NCI-H146 treated with DMSO at 0.1 percent for 48 hours (cell line): Measurements from ENCODE around the gene JAM3.
A peak's percentile ranks its signal among the peaks of the same experiment; 100 is the strongest.
"Not testable (repeated sequence)": the region's sequence is repeated elsewhere in the genome, so short reads cannot be mapped to it uniquely, and the experiment has no call there.

Source experiments
- DNase-seq: peaks from one replicate; lab custom pipeline; 2025; ENCODE audit not compliant: unreplicated experiment; lab: John Stamatoyannopoulos, UW

Gene JAM3

DNA sequence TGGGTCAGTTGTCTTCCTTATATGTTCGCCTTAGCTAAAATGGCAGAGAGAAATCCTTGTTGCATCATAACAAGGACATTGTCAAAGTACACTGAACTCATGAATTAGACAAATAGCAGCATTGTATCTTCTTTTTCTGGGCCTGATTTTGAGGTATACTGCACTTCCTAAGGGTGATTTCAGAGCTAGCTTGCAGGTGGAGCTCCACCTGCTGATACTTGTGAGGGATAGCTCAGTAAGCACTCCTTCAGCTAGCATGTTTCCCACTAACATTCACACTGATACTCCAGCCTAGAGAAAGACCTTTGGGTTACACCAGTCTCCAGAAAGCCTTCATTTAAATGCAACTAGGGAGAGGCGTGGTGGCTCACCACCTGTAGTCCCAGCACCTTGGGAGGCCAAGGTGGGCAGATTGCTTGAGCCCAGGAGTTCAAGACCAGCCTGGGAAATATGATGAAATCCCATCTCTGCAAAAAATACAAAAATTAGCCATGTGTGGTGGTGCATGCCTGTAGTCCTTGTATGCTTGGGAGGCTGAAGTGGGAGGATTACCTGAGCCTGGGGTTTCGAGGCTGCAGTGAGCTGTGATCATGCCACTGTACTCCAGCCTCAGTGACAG, 29.8 kb downstream of the JAM3 start:
- peak; percentile 4 for DNase-seq

DNA sequence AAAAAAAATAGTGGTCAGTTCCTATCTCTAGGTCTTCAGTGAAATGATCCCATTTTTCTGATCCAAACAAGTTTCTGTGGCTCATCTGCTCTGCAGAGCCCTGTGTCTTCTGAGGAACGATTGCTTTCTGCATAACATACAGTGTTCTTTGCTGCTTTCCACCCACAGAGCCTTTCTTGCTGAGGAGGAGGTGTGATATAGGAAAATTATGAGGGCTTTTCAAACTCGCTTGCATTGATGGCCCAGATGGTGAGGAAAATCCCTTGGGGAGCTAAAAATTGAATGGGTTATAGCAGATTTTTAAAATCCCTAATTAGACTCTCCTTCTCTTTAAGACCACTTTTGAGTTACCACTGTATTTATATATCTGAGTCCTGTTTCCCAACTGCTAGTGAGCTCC, 31.3 kb downstream of the JAM3 start:
- DNase-seq, result no peak

DNA sequence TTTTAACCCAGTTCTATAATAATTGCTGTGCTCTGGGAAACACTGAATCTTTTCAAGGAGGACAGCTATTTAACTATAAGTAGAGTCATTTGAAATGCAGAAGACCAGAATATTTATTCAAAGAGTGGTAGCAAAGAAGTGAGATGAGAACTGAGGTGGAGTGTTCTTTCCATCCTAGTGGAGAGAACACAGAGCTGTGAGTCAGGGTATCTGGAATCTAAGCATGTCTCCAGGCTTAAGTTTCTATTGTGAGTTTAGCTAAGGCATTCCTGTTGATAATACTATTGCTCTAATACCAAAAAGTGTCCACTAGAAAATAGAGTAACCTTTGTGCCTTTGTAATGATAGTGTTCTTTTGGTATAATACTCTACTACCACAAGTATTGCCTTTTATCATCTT, 32.4 kb downstream of the JAM3 start:
- DNase-seq, result no peak

DNA sequence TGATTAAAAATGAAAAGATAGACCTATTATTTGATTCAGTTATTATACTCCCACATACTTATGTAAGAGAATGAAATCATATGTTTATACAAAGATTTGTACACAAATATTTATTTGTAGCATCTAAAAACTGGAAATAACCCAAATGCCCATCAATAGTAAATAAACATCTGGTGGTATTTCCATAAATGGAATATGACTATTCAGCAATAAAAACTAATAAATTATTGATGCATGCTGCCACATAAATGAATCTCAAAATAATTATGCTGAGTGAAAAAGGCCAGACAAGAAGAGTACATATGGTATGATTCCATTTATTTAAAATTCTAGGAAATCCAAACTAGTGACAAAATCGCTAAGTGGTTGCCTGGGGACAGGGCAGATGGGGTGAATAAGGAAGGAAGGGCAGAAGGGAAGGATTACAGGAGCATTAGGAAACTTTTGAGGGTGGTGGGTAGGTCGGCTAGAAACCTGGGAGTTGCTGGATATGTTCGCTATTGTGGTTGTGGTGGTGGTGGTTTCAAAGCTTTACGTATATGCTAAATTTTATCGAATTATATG, 41.5 kb downstream of the JAM3 start:
- DNase-seq, result no peak

DNA sequence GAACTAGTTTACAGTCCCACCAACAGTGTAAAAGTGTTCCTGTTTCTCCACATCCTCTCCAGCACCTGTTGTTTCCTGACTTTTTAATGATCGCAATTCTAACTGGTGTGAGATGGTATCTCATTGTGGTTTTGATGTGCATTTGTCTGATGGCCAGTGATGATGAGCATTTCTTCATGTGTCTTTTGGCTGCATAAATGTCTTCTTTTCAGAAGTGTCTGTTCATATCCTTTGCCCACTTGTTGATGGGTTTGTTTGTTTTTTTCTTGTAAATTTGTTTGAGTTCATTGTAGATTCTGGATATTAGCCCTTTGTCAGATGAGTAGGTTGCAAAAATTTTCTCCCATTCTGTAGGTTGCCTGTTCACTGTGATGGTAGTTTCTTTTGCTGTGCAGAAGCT, 44.9 kb downstream of the JAM3 start:
- DNase-seq, result not testable (repeated sequence)

DNA sequence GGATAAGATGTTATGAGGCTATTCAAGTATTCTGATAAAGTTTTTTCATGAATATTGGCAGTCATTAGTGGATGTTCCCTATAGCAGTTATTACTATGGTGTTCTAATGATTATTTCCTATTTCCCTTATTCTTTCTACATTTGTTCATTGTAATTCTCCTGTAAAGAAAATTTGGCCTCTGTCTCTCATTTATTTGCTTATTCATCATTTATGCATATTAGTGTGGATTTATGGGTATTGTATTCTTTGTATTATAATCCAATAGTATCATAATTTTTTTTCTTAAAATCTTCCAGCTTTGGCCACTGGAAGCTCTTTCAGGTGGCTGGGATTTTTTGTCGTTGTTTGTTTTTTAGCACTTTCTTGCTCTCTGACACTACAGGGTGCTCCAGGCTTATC, 47.3 kb downstream of the JAM3 start:
- no peak for DNase-seq

DNA sequence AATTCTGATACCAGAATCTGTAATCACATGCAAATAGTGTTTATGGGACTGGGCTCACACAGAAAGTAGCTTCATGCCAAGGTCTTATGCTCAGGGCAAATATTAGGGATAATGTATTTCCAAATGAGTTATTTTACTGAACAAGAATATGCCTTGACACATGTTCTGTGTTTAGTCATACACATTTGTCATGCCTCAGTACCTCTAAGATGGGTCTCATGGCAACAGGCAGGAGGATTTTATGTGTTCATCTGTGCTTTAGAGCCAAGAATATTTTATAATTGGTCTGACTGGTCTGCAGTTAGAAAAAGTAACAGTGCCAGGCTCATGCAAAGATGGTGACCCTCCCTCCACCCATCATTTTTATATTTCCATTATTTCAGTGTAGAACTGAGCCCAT, 49.1 kb downstream of the JAM3 start:
- no peak for DNase-seq

DNA sequence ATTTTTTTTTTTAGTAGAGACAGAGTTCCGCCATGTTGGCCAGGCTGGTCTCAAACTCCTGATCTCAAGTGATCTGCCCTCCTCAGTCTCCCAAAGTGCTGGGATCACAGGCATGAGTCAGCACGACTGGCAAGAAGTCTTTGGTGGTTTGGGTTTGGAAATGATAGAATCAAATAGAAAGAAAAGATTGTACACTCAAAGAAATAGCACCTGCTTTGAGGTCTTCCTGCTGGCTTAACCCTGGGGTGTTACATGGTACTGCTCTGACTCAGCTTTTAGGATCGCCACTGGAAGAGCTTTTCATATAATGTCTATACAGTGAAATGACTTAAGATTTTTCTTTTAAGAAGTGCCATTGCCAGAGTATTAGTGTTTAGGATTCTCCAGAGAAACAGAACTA, 50.2 kb downstream of the JAM3 start:
- no peak for DNase-seq

DNA sequence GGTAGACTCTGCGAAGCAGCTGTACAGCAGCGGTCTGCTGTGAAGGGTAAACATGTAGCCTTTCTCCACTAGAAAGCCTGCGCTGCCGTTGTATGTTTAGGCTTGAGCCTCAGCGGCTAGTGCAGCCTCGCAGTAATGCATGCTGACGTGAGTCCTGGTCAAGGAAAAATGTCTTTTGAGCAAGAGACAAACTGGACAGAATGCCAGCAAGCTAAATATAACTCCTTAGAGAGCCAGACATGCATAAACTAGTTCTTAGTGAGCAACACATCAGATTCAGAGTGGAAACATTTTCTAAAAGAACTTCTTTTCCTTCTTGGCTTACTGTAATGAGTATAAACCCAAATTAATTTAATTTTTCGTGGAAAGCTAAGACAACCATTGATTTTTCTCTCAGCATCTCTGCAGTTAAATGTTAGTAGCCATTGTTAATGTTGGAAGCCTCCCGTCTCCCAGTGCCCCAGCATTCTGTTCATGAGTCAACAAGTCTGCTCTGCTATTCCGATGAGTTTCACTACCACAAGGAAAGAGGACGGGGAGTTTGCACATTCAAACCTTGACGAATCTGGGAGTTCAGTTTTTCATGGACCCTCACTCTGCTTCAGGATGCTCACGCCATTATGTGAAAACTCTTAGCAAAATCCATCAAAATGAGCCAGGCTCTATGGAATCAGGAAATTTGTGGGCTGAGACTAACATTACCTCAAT, 51.4 kb downstream of the JAM3 start:
- no peak for DNase-seq

DNA sequence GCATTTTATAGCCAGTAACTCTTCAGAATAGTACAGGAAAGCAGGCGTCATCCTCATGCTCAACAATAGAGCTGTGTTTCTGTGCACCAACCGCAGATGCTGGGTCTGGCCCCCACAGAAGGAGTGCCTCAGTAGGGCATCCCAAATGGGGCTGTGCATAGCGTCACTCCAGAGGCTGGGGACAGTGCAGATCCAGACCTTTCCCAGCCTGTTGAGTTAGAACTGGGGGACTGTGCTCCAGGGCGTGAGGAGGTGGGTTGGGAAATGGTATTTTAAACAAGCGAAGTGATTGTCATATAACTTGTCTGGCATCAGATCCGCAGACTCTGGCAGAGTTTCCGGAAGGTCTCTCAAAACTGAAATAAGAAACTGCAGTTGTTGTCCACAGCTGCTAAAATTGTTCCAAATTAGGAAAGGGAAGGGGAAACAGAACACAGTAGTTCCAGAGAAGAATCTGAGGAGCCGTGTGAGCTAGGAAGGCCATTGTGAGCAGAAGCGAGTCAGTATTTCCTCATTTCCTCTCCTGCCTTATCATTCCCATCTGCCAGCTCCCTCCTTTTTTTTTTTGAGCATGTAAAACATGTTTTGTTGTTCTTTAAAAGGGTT, 52.2 kb downstream of the JAM3 start:
- no peak for DNase-seq

DNA sequence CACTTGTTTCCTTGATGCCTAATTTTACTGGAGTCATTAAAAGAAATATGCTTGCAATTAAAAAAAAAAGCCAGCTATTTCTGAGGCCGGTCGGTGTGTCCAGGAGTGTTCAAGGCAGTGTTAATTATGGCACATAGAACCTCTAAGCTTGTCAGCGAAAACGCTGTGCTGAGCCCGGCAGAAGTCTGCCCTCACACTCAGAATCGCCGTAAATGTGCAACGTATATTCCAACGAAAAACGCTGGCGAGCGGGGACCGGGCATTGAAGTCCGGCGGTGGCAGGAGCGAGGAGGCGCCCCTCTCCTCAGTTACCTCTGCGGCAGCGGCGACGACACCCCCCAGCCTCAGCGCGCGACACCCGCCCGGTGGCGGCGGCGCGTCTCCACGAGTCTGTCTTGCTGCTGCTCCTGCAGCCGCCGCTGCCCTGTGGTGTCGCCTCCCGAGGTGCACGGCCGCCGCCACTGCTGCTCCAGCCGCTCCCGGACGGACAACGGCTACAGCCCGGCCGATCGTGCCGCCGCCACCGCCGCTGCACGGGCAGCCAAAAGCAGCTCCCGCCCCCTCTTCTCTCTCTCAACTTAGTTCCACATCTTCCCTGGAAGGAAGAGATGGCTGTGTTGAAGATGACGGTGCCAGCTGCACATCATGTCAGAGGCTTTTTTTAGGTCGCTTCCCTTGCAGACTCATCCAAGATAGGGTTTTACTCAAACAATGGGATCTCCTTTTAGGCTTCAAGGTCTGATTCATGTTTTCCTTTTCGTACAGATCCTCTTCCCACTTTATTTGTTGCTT, 56.0 kb downstream of the JAM3 start:
- DNase-seq, result no peak

DNA sequence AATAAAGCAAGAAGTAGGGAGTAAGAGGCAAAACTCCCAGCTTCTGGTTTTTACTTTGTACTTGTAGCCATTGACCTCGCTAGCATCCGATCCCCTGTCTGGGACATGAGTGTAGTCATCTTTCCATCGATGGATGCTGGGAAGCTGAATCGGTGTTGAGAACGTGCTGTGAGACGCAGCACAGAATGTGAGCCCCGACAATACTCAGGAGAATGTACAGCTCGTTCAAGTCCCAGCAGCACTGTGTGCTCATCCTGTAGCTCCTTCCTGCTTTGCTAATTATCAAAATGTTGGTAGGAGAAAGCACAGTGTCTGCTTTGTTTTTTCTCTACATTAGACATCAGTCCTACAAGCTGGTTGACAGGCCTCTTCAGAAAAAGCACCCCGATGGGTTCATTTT, 56.6 kb downstream of the JAM3 start:
- no peak for DNase-seq

DNA sequence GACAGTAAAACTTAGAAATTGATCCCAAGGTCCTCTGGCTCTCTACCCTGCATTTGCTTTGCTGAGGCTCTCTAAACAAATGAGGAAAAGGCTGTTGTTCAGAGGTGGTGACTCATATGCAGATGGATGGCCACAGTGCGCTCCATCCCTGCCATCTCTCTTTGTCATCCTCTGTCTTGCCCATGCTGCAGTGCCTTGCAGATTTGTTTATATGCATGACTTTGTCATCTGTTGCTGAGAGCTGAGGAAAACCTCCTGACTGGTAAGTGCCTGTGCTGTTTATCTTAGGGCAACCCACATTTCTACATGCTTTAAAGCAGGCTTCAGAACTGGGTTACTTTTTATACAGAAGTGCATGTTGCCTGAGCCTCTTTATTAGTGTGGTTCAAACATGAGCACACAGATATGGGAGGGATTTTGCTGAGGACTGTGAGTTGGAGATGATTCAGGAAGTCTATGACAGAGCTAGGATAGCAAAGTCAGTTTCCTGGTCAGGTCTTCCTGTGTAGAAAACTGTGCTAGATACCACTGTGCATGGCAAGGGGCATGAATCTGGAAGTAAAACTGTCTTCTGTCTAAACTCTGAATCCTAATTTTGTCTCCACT, 57.4 kb downstream of the JAM3 start:
- no peak for DNase-seq

DNA sequence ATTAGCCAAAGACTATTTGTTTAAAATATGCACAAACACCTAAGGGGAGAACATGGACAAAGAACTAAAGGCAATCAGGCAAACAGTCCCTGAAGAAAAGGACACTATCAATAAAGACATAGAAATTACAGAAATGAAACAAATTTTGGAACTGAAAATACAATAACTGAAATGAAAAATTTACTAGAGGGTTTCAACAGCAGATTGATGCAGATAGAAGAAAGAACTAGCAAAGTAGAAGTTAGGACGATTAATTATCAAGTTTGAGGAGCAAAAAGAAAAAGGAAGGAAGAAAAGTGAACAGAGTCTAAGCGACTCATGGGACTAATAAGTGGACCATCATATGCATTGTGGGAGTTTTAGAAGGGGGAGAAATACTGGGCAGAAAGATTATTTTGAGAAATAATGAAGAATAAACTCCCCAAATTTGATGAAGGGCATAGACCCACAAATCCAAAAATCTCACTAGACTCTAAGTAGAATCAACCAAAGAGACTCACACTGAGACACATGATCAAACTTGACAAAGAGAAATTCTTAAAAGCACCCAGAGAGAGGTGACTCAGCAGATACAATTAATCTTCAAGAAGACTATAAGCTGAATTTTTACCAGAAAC, 62.9 kb downstream of the JAM3 start:
- no peak for DNase-seq

DNA sequence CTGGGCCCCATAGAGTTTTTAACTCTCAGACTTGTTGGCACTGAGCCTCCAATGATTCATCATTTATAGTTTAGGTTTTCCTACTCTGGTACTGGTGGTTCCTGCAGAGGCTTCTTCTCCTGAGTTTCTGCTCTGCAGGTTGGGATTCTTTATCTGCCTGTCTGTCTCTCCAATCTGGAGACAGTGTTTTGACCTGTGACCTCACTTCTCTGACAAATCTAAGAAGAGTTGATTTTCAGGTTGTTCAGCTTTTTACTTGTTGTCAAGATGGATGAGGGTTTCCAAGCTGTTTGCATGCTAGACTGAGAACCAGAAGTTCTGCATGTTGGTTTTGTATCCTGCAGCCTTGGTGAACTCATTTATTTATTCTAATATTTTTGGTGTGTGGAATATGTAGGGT, 63.9 kb downstream of the JAM3 start:
- no peak for DNase-seq

DNA sequence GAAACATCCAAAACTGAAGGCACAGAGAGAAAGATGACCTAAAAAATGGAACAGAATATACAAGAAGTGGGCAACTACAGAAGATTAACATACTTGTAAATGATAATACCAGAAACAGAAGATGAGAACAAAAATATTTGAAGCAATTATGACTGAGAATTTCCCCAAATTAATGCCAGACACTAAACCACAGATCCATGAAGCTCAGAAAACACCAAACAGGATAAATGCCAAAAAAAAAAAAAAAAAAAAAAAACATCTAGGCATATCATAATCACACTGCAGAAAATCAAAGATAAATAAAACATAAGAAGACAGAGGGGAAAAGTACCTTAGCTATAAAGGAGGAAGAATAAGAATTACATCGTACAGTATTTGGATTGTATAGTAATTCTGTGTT, 65.3 kb downstream of the JAM3 start:
- DNase-seq, result no peak

DNA sequence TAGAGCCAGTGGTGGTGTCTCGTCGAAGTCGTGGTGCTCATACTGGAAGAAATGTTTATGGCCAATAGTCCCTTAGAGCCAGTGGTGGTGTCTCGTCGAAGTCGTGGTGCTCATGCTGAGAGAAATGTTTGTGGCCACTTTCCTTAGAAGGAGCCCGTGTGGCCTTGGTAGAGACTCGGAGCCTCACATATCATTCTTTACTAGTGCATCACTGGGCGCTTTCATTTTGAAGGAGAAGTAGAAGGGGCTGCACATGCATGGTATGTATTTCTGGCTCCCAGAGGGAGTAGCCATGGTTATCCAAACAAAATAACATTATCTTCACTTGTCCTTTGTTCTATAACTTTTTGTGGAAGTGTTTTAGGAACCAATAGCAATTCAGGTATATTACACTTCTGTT, 69.5 kb downstream of the JAM3 start:
- no peak for DNase-seq

DNA sequence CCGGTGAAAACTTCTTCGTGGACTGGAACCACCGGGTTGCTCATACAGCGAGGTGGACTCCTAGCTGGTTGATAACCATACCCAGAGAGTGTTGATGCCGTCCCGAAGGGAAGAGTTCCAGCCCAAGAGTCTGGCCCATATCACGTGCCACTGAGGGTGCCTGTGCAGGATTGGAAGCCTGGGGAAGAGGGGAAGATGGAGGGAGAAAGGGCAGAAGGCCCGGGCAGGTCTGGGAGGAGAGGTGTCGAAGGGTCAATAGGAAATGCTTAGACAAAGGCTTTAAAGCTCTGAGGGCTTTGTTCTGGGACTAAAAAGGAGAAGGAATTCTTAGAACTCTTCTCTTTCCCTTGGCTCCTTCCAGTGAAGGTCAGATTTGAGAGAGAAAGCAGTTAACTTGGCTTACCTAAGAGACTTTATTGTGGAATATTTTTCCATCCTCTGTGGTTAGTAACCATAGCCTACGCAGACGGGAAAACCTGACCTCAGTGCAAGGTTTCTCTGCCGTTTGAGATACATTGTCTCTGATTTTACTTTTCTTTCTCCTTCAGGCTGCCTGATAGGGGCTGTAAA, 70.5 kb downstream of the JAM3 start:
- no peak for DNase-seq

DNA sequence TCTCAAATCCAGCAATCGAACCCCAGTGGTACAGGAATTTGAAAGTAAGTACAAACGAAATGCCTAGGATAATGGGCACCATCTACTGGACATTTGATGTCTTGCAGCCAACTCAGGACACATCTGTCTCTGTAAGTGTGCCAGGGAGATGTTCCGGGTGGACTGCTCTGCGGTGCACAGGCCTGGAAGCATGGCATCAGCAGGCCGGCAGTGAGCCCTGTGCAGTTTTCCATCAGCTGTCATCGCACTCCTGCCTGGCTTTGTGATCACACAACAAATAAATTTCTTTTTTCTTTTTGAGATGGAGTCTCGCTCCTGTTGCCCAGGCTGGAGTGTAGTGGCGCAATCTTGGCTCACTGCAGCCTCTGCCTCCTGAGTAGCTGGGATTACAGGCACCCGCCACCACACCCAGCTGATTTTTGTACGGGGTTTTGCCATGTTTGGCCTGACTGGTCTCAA, 71.0 kb downstream of the JAM3 start:
- peak; percentile 39 for DNase-seq

DNA sequence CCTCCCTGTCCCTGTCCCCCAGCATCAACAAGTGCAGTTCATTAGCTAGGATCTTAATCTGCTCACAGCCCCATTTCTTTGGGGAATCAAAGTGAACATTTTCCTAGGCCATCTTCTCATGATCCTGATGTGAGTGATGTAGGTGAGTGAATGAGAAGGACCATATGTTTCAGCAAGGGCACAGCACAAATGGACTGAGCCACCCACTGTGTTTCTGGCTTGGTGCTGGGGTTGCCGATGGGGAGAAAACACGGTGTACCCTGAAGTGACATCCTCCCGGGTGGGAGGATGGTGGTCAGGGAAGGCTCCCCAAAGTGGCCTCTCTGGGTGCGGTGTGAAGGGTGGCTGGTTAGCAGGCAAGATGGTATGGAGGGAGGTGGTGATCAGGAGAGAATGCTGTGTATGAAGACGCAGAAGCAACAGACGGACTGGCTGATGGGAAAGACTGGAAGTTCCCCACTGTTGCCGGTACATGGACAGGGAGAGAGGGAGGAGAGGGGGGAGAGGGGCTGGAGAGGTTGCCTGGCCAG, 72.2 kb downstream of the JAM3 start:
- no peak for DNase-seq
